RPMI8226 (cell line): ENCODE data around the gene CAMTA1.

ENCODE experiments used
- DNase-seq: peaks from one replicate; pipeline ENCODE4 v3.0.0-alpha.2; 2015

CAMTA1 gene

DNA sequence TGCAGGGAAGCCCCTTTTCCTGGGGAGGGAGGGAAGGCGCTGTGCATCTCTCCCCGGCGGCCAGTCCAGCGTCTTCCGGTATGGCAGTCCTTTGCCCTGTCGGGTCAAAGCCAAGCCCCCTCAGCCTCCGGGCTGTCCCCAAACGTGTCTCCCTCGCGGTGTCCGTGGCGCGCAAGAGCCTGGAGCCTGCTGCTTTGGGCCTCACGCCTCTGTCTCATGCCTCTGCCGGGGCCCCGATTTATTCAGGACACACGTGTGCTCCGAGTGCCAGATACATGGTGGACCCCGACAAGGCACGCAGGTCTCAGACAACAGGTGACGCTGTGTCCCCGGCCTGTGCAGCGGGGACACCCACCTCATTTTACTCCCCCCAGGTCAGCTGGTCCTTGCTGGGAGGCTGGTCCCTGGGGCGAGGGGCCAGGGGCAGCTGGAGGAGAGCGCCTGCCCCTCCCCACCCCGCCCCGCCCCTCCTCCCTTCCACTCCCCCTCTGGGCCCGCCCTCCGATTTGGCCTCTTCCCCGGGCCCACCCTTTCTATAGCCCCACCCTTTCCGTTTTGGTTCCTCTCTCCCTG, 176.7 kb downstream of the CAMTA1 start:
- DNase-seq: no peak

DNA sequence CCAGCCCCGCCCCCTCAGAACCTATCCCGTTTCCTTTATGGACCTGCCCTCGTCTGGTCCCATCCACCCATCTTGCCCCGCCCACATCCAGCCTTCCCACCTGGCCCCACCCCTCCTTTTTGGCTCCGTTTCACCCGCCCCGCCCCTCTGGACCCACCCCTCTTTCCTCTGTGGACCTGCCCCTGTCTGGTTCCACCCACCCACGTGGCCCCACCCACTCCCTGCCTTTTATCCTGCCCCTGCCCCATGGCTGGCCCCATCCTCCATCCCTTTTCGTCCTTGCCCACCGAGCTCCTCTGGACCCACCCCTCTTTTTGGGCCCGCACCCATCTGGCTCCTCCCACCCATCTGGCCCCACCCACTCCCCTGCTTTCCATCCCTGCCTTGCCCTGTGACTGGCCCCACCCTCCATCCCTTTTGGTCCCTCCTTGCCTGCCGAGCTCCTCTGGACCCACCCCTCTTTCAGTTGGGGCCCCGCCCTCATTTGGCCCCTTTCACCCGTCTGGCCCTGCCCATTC, 177.3 kb downstream of the CAMTA1 start:
- peak; percentile 87 for DNase-seq

DNA sequence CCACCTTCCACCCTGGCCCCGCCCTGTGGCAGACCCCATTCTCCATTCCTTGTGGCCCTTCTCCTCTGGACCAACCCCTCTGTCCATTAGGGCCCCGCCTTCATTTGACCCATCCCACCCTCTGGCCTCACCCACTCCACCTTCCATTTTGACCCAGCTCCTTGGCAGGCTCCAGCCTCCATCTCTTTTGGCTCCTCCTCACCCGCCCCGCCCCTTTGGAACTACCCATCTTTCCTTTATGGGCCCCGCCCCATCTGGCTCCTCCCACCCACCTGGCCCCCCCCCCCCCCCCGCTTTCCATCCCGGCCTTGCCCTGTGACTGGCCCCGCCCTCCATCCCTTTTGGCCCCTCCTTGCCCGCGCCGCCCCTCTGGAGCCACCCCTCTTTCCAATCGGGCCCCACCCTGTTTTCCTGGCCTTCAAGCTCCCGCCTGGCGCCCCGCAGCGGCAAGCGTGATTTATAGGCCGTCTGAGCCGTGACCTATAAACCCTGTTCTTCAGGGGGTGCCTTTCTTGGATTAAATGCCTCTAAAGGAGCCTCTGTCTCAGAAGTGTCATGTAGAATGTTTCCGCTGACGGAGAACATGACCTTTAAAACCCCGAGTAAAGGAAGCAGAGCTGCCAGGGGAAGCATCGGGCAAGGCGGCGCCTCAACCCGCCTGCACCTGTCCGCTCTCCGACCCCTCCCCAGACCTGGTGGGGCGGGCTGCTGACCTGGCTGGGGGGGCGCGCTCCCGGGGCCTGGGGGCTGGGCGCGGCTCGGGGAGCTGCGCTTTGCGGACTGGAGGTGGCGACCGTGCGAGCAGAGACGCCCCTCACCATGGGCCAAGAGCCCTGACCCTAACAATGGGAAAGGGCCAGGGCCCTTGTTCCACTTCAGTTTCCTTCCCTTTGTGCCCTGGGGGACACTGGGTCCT, 178.0 kb downstream of the CAMTA1 start:
- DNase-seq: peak; percentile 88

DNA sequence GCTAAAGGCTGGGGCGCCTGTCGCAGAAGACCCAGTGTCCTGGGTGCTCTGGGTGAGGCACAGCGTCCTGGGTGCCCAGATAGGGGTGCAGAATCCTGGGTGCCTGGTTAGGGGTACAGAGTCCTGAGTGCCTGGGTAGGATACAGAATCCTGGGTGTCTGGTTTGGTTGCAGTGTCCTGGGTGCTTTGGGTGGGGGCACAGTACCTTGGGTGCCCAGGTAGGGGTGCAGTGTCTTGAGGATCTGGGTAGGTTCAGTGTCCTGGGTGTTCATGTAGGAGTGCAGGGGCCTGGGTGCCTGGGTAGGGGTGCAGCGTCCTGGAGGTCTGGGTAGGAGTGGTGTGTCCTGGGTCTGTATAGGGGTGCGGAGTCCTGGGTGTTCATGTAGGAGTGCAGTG, 178.7 kb downstream of the CAMTA1 start:
- DNase-seq: no peak

DNA sequence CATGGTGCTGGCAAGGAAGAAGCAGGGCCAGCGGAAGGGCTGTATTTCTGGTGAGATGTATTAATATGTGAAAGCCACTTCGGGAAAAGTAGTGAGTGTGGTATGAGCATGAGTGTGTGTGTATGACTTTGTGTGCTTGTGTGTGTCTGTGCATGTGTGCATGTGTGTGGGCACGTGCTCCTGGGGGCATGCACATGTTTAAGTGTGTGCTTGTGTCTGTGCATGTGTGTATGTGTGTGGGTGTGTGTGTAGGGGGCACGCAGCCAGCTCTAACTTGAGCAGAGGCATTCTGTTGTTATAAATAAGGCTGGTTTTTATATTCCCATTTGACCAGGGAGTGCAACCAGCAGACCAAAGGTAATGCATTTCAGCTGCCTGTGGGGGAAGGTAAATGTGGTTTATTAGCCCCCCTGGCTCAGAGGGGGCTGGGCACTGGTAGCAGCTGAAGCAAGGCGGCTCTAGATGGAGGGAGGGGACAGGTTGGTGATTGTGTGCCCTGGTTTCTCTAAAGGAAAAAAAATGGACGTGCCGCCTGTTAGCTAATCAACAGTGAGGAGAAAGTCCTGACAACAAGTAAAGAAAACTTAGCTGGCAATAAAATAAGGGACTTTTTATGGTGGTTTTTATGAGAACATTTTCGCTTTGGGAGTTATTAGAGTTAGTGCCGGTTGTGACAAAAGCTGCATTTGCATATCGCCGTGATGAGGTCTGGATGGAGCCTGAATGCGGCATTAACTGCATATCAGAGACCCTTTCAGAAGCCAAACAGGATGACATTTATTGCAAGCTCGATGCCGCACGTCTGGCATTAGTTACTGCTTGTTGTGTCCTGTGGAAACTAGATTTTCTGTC, 180.1 kb downstream of the CAMTA1 start:
- DNase-seq: no peak

DNA sequence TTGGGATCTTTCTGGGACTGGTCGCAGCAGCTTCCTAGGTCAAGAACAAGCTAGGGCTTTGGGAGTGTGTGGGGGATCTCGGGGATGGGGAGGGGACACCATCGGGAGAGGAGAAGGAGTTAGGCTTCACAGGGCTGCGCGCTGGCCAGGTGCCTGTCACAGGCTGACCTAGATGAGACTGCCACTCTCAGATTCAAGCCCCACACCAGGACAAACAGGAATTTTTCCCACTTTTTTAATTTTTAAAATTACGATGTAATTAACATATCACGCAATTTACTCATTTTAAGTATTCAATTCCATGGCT, 180.6 kb downstream of the CAMTA1 start:
- no peak for DNase-seq

DNA sequence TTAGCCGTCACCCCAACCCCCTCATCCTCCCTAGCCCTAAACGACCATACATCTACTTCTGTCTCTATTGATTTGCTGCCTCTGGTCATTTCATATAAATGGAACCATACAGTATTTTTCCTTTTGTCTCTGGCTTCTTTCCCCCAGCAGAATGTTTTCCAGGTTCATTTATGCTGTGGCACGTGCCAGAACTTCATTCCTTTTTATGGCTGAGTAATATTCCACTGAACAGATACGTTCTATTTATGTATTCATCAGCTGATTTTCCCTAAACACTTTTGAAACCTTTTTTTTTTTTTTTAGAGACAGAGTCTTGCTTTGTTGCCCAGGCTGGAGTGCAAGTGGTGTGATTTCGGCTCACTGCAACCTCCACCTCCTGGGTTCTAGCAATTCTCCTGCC, 181.1 kb downstream of the CAMTA1 start:
- no peak for DNase-seq

DNA sequence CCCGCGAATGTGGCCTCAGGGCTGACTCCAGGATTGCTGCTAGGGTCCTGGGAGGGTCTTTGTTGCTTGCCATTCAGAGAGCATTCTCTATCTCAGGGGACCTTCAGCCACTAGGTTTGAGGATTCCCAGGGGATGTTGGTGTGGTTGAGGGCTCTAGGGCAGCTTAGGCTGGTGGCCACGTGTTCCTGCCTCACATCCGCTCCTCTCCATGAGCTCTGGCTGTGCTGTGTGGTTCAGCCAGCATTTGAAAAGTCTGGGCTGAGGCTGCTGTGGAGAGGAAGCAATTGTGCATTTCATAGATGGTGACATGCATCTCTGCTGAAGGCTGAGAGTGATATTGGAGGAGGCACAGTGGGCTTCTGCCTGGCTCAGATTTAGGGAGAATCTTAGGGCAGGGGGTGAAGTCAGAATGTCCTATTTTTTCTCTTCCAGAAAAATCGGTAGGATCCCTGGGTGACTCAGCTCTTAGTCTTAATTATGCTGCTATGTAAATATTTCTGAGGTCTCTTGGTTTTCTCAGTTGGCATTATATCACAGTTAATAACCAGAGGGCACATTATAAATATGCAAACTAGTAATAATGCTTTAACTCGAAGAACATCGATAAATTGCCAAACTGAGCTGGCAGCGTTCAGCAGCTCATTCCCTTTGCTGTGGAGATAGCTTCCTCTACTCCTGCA, 182.3 kb downstream of the CAMTA1 start:
- no peak for DNase-seq

DNA sequence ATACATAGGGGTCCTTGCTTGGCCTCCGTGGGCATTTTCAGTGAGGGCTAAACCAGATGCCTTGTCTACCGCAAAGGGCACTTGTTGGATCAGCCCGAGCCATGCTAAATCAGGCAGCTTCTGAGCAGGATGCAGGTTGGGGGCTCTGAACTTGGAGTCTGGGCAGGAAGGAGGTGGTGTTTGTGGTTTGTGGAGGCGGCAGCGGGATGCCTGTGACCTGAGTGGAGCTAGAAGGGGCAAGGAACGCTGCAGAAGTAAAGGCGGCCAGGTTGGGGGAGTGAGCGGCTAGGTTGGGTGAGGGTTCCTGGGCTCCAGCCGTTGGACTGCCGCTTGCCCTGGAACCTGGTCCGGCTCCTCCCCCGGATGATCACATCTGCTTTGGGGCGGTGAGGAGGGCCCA, 183.9 kb downstream of the CAMTA1 start:
- no peak for DNase-seq

DNA sequence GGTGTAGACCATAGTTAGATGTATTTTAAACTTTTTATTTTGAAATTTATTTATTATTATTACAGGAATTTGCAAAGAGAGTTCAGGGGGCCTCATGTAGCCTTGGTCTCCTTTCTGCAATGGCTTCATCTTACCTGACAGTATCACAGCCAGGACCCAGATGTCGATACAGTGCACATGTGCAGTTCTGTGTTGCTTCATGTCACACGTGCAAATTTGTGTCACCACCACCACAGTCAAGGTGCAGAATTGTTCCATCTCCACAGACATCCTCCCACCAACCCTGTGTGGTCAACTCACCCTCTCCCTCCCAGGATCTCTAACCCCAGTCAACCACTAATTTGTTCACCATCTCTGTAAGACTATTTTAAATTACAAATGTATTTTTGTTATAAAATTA, 184.5 kb downstream of the CAMTA1 start:
- no peak for DNase-seq

DNA sequence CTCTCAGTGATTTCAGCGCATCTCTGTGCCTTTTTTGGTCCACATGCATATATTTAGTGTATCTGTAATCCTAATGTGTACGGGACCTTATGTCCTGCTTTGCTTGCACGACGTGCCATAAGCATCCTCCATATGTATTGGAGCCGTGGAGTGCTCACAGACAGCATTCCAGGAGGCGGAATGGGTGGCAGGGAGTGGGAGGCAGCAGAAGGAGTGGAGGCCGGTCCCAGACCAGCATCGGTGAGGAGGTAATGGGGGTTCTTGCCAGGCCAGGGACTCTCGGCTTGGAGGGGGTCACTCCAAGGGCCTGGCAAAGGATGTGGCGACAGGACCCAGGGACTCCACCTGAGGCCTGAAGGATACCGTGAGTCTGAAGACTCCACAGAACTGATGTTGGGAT, 185.0 kb downstream of the CAMTA1 start:
- DNase-seq: no peak

DNA sequence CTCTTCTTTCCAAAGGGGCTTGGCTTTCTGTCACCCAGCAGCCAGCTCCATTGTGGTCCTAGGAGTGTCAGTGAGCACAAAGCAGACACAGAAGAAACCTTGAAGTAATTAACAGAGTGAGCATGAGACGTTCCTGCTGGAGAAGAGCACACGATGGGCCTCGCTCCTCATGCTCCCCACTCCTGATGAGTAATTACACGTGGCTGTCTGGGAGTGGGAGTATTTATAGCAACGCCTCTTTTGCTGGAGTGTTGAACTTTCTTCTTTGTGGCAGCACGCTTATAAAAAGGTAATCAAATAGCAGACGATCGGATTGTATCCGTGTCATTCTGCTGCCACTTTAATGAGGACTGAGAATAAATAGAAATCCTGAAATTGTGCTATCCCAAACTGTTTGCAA, 185.8 kb downstream of the CAMTA1 start:
- no peak for DNase-seq

DNA sequence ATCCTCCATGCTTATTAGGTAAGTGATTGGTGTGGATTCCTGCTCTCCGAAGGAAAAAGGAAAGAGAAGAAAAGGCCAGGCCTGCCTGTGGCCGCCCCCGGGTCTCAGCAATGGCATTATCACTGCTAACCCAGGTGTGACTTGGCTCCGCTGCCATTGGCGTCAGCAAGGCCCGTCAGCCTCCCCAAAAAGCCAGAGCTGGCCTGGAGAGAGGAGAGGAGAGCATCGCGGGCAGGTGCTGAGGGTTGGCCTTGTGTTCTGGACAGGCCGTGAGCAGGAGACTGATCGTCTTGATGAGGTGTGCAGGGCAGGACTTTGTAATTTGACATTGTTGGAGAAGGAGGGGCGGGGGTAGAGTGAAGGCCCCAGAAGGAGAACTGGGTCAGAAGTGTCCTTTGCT, 186.4 kb downstream of the CAMTA1 start:
- DNase-seq: no peak

DNA sequence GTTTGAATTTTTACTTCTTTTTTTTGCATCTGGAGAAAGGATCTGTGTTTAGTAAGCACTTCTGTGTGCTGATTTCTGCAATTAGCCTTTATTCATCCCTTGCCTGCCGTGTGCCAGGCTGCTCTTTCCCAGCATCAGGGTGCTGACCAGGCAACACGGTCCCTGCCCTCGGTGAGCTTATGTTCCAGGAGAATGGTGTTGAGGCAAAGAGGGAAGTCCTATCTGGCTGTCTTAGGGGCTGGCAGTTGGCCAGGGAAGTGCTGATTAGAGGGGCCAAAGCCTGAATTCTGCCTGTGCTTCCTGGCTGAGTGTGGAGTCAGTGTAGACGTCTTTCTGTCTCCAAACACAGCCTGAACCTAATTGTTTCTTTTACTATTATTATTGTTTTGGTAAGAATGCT, 187.1 kb downstream of the CAMTA1 start:
- DNase-seq: no peak

DNA sequence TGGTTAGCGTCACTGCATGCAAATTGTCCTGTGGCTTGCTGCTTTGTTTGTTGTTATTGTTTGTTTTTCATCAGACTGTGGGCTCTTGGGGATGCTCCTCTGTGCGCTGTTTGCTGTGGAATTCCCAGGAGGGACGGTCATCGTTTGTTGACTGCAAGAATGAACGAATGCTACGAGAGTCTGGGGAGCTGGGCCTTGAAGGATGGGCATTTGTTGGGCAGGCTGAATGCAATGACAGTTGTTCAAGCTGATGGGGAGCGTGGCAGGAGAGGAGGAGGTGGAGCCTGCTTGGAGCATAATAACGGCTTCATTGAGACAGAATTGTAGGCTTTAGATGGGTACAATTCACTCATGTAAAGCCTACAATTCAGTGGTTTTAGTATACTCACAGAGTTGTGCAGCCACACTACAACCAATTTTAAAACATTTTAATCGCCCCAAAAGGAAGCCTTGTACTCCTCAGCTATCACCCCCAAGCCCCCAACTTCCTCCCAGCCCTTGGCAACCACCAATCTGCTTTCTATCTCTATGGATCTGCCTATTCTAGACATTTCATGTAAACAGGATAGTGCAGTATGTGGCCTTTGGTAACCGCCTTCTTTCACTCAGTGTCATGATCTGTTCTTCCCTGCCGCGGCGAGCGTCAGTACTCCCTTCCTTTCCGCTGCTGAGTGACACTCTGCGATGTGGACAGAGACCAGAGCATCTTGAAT, 190.2 kb downstream of the CAMTA1 start:
- no peak for DNase-seq

DNA sequence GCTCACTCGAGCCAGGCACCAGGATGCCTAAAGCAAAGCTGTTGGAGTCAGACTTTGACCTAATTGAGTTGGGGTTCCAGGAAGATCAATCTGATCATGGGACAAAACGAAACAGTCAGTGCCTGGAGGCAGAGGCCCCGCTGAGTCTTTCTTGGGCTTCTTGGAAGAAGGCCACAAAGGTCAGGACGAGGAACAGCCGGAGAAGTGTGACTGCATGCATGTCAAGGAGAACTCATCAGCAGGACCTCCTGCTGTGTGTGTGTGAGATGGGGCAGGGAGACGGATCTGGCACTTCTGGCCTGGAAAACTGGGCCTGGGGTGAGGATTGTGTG, 190.8 kb downstream of the CAMTA1 start:
- no peak for DNase-seq

DNA sequence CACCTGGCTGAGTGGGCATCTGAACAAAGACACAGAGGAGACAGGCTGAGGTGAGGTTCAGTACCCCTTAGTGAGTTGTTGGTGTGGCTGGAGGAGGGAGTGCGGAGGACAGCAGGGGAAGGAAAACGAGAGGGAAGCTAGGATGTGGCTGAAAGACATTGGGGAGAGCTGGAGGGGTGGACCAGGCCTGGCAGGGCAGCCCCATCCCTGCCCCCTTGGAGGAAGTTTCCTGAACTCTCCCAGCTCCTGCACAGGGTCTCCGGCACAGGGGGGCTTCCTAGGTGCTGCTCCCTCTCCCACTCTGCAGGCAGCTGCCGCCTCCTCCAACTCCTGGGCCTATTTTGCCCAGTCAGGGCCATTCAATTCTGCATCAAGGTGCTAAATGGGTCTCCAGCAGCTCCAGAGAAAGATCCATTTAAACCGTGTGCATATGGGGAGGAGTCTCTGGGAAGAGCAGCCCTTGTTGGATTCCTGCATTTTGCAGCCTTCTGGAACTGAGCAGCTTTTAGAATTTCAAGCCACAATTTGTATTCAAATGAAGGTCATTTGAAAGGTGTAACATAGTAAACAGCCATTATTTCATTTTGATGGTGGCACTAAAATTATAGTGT, 193.9 kb downstream of the CAMTA1 start:
- no peak for DNase-seq

DNA sequence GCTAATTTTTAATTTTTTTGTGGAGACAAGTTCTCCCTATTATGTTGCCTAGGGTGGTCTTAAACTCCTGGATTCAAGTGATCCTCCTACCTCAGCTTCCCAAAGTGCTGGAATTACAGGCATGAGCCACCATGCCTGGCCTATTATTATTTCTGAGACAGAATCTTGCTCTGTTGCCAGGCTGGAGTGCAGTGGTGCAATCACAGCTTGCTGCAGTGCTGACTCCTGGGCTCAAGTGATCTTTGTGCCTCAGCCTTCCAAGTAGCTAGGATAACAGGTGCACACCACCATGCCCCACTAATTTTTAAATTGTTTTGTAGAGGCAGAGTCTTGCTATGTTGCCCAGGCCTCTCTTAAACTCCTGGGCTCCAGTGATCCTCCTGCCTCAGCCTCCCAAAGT, 196.3 kb downstream of the CAMTA1 start:
- DNase-seq: no peak

DNA sequence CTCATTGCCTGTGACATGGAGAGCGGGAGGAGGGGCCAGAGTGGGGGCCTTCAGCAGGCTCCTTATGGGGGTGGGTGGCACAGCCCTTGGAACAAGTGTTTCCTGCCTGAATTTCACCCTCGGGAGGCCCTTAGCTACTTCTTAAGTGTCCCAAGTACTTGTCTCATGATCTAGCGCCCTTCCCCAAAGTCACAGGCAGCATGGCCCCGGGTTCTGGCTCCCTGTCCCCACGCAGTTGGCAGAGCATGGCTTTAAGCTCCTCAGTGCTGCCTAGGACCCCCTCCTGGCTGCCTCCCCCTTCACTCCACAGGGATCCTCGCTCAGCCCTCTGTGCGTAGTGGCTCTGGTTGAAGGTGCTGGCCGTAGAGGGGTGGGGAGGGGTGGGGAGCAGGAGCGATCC, 197.2 kb downstream of the CAMTA1 start:
- no peak for DNase-seq

DNA sequence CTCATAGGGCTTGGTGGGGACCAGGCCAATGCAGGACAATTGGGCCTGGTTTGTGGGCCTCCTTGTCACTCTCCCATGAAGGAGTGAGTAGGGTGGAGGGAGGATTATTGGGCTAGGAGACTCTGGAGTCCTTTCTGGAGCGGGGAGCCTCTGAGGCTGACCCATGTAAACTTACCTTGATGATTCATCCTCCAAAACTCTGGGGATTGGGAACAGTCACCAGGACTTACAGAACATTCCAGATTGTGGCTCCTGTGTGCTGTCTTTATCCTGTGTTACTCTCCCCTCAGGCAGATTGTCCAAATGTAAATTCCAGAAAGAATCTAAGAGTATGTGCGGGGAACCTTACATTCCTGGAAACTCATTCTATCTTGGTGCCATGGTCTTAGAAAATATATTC, 197.6 kb downstream of the CAMTA1 start:
- no peak for DNase-seq

DNA sequence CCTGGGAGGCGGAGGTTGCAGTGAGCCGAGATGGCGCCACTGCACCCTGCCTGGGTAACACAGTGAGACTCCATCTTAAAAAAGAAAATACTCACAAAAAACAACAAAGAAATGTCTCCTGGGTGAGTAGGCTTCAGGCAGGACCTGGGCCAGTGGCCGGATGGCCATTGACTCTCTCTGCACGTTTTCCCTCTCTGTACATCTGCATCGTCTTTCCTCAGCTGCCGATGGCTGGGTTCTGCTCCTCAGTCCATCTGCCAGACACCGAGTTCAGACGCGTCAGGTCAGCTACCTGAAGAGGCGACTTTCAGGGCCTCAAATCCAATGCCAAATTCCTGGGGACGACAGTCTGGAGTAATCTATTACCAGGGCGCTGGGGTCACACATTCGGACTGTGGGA, 199.3 kb downstream of the CAMTA1 start:
- DNase-seq: no peak

DNA sequence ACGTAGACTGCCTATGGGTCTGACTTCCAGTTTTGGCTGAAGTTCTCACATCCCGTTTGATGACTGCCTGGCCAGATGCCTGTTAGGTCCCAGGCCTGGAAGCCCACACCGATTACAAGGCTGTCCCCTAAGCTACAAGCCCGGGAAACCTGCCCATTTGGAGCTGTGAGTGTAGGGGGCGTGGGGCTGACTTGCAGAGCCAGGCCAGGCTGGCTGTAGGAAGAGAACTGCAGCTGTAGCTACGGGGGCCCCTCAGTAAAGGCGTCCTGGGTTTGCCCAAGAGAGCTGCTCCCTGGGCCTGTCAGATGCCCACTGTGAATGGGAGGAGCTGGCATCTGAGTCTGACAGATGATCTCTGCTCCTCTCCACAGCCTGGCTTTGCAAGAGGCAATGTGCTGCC, 199.7 kb downstream of the CAMTA1 start:
- DNase-seq: no peak
